SK-N-SH (cell line): Measurements from ENCODE around the gene WNK4. TPM values are rescaled to one million over a fixed set of nuclear protein-coding genes. Genes with fewer than 3 reads are reported as not detected.
A peak's percentile ranks its signal among the peaks of the same experiment; 100 is the strongest.

Source experiments
- CTCF ChIA-PET: fragments of 300-600, 350-600 bp; formaldehyde crosslinking; extraction: SDS; loops from one replicate; lab custom pipeline; 2021; lab: Yijun Ruan, JAX
- POLR2A ChIA-PET: fragments of 350-600 bp; sonication (Branson Sonifier 250); formaldehyde crosslinking; extraction: SDS; loops from one replicate; lab custom pipeline; 2020; ENCODE audit warnings: antibody characterized with exemption, inconsistent platforms; lab: Yijun Ruan, JAX
- DNase-seq: peaks from one replicate; pipeline ENCODE4 v3.0.0; 2012
- H2AFZ ChIP-seq: fragments of 200-600 bp; sonication (generic); 2 replicates; pipeline ENCODE4 v1.8.1; 2016; ENCODE audit warnings: antibody characterized with exemption, mild to moderate bottlenecking, low read depth
- H3F3A ChIP-seq: fragments of 200-600 bp; sonication (generic); replicated peaks from 2 replicates; pipeline ENCODE3; 2016; ENCODE audit warnings: antibody characterized with exemption, mild to moderate bottlenecking; ENCODE audit not compliant: insufficient read depth
- H3K27ac ChIP-seq, 2 experiments: fragments of 200-500 bp in 1 of 2; fragments of 200-600 bp in 1 of 2; sonication (Bioruptor generic) in 1 of 2; sonication (generic), shearing (Covaris generic) in 1 of 2; 2 replicates each; pipeline versions ENCODE4 v1.5.1 to v1.6.1; 2014 to 2016; ENCODE audit warnings: low read depth in 2 of 2, inconsistent platforms in 1 of 2, low read length in 1 of 2, mild to moderate bottlenecking in 1 of 2, mixed read lengths in 1 of 2
- H3K27me3 ChIP-seq: fragments of 200-600 bp; sonication (generic), shearing (Covaris generic); 2 replicates; pipeline ENCODE4 v1.6.1; 2016; ENCODE audit warnings: mixed run types; ENCODE audit not compliant: insufficient read depth
- H3K36me3 ChIP-seq, 2 experiments: fragments of 200-500 bp in 1 of 2; fragments of 200-600 bp in 1 of 2; sonication (Bioruptor generic) in 1 of 2; sonication (generic) in 1 of 2; replicated peaks in 1 of 2; 2 replicates each; pipeline versions ENCODE3 to v1.5.1; 2014 to 2016; ENCODE audit warnings: low read length in 1 of 2, mild to moderate bottlenecking in 1 of 2; ENCODE audit not compliant: insufficient read depth in 2 of 2, control insufficient read depth in 1 of 2
- H3K4me1 ChIP-seq, 2 experiments: fragments of 200-500 bp in 1 of 2; fragments of 200-600 bp in 1 of 2; sonication (Bioruptor generic) in 1 of 2; sonication (generic), shearing (Covaris generic) in 1 of 2; 2 replicates each; pipeline versions ENCODE4 v1.5.1 to v1.6.1; 2014 to 2016; ENCODE audit warnings: low read depth in 1 of 2, low read length in 1 of 2, mixed run types in 1 of 2; ENCODE audit not compliant: insufficient read depth in 2 of 2, control insufficient read depth in 1 of 2
- H3K4me2 ChIP-seq: fragments of 200-600 bp; sonication (generic), shearing (Covaris generic); 2 replicates; pipeline ENCODE4 v1.6.1; 2017; ENCODE audit warnings: mixed run types
- H3K4me3 ChIP-seq, 2 experiments: fragments of 200-500 bp in 1 of 2; fragments of 200-600 bp in 1 of 2; sonication (Bioruptor generic) in 1 of 2; sonication (generic), shearing (Covaris generic) in 1 of 2; 2 replicates each; pipeline versions ENCODE4 v1.5.1 to v1.8.1; 2014 to 2016; ENCODE audit warnings: low read depth in 2 of 2, inconsistent platforms in 1 of 2, low read length in 1 of 2, mild to moderate bottlenecking in 1 of 2, mixed read lengths in 1 of 2, moderate library complexity in 1 of 2
- H3K79me2 ChIP-seq: fragments of 200-600 bp; sonication (generic); 2 replicates; pipeline ENCODE4 v1.8.1; 2017; ENCODE audit warnings: mild to moderate bottlenecking; ENCODE audit not compliant: insufficient read depth
- H3K9ac ChIP-seq: fragments of 200-600 bp; sonication (generic); 2 replicates; pipeline ENCODE4 v1.6.1; 2017; ENCODE audit warnings: mixed run types
- H3K9me2 ChIP-seq: fragments of 200-600 bp; sonication (generic); 2 replicates; pipeline ENCODE4 v1.6.1; 2017; ENCODE audit warnings: mixed run types
- H3K9me3 ChIP-seq: fragments of 200-600 bp; sonication (generic); 2 replicates; pipeline ENCODE4 v1.6.1; 2017; ENCODE audit warnings: mixed run types, mild to moderate bottlenecking, moderate library complexity
- H4K20me1 ChIP-seq: fragments of 200-600 bp; sonication (generic); 2 replicates; pipeline ENCODE4 v1.6.1; 2017; ENCODE audit warnings: mild to moderate bottlenecking, mixed run types; ENCODE audit not compliant: insufficient read depth
- CTCF ChIP-seq: fragments of 200-600 bp; sonication (generic); IDR thresholded peaks from 2 replicates; pipeline ENCODE4 v1.6.1; 2017; ENCODE audit warnings: antibody characterized with exemption, mild to moderate bottlenecking, moderate library complexity
- ELF1 ChIP-seq: IDR thresholded peaks from 2 replicates; pipeline ENCODE4 v1.4.0; 2012
- EP300 ChIP-seq, 2 experiments: IDR thresholded peaks; 2 replicates each; pipeline versions ENCODE4 v1.4.0 to v1.6.1; 2012; ENCODE audit warnings: borderline replicate concordance in 1 of 2, low read depth in 1 of 2, low read length in 1 of 2
- FOSL2 ChIP-seq: IDR thresholded peaks from 2 replicates; pipeline ENCODE4 v1.4.0; 2012; ENCODE audit warnings: low read depth, mild to moderate bottlenecking, moderate library complexity, borderline replicate concordance
- GABPA ChIP-seq: IDR thresholded peaks from 2 replicates; pipeline ENCODE4 v1.4.0; 2012; ENCODE audit warnings: low read depth, mild to moderate bottlenecking
- IRF3 ChIP-seq: fragments of 150-350 bp; IDR thresholded peaks from 2 replicates; pipeline ENCODE4 v1.6.1; 2016; ENCODE audit warnings: mild to moderate bottlenecking, low read depth, low read length
- JUND ChIP-seq: IDR thresholded peaks from 2 replicates; pipeline ENCODE4 v1.4.0; 2012
- MAX ChIP-seq: IDR thresholded peaks from 2 replicates; pipeline ENCODE4 v1.4.0; 2012; ENCODE audit warnings: low read depth
- NFIC ChIP-seq: IDR thresholded peaks from 2 replicates; pipeline ENCODE4 v1.4.0; 2012; ENCODE audit warnings: borderline replicate concordance
- NRF1 ChIP-seq: IDR thresholded peaks from 2 replicates; pipeline ENCODE4 v1.6.1; 2012; ENCODE audit warnings: low read depth, mild to moderate bottlenecking, low read length
- PBX3 ChIP-seq: IDR thresholded peaks from 2 replicates; pipeline ENCODE4; 2012
- RCOR1 ChIP-seq: fragments of 150-350 bp; IDR thresholded peaks from 2 replicates; pipeline ENCODE4 v1.6.1; 2017; ENCODE audit warnings: antibody characterized with exemption, low read length
- SIN3A ChIP-seq: IDR thresholded peaks from 2 replicates; pipeline ENCODE4 v1.6.1; 2012; ENCODE audit warnings: low read depth, mild to moderate bottlenecking, low read length, moderate library complexity, borderline replicate concordance
- SMC3 ChIP-seq: IDR thresholded peaks from 2 replicates; pipeline ENCODE4 v1.6.1; 2012; ENCODE audit warnings: low read depth, low read length, improper control_type of control experiment
- TAF1 ChIP-seq: IDR thresholded peaks from 2 replicates; pipeline ENCODE4 v1.6.1; 2012; ENCODE audit warnings: low read depth, mild to moderate bottlenecking, low read length, moderate library complexity, borderline replicate concordance
- TCF12 ChIP-seq: IDR thresholded peaks from 2 replicates; pipeline ENCODE4 v1.4.0; 2012
- TEAD4 ChIP-seq: IDR thresholded peaks from 2 replicates; pipeline ENCODE4 v1.4.0; 2012; ENCODE audit warnings: mild to moderate bottlenecking, borderline replicate concordance; ENCODE audit not compliant: insufficient read depth
- USF2 ChIP-seq: fragments of 150-350 bp; IDR thresholded peaks from 2 replicates; pipeline ENCODE4 v1.6.1; 2017; ENCODE audit warnings: antibody characterized with exemption, low read length, low read depth, borderline replicate concordance
- WGBS: methylation state at CpG from one replicate; pipeline ENCODE4 v1.1.6; 2017; ENCODE audit warnings: low lambda C conversion rate; 5-methylcytosine and 5-hydroxymethylcytosine counted together
- polyA plus RNA-seq, 3 experiments: library from polyadenylated mRNA; depleted of rRNA; stranded (reverse); fragments of >200 nt; gene quantifications; 2 replicates each; pipeline ENCODE4 v1.2.3, GENCODE V29; 2012

WNK4 gene
- polyA plus RNA-seq, 1 of the 3 experiments (the other 2 are of a cell fraction): 12.5 TPM

- peaks cover 13 to 31% of the 10 kb centered on the region in 2 experiments for H3K36me3 ChIP-seq
- no peaks in the 10 kb centered on the region for H3K27me3 ChIP-seq
- 0 out of 2 replicates have a peak, but pooled peaks cover 8% of the 10 kb centered on the region for H3K79me2 ChIP-seq
- no peaks in the 10 kb centered on the region for H3K9me3 ChIP-seq
- H3K4me1 ChIP-seq: peaks cover 1 to 16% of the 10 kb centered on the region in 2 experiments; a peak in 3 of 4 replicates
- TF ChIP-seq EP300 (IDR thresholded peaks at IDR 0.05; ENCODE audit: borderline replicate concordance in 1 of 2, low read depth in 1 of 2, low read length in 1 of 2) (0 out of 4 replicates have a peak, but pooled peaks of 1 of the 2 experiments have one; percentile 29), JUND (peak; percentile 52; the same call in 1 of the 2 replicates), GABPA (0 out of 2 replicates have a peak, but pooled peaks have one; percentile 12), TCF12 (peak; percentile 83), PBX3 (peak; percentile 49), NFIC (peak; percentile 71), FOSL2 (peak; percentile 62), RCOR1 (no peak), MAX (peak; percentile 56; the same call in 1 of the 2 replicates), TEAD4 (no peak), SIN3A (0 out of 2 replicates have a peak, but pooled peaks have one; percentile 74)
- DNase-seq: no peak
- H3K4me3 ChIP-seq: no peak overlapping the region
- H3K4me2 ChIP-seq: peak overlapping the region; percentile 16; the same call in 1 of the 2 replicates
- H3F3A ChIP-seq: peaks cover 28% of the 10 kb centered on the region
- ChIA-PET CTCF (interaction anchor here (0.6 to 4.8 kb wide), 4 partner anchors 10 to 36 kb away, joined by 3 to 35 read pairs (median 6); partner anchors contain the start of genes BECN1, CNTD1, COA3 and VPS25), POLR2A (no interaction called here)
- 24% methylated on average over 3 of the region's 3 CpGs for WGBS
- no peaks in the 10 kb centered on the region; the same call in 1 of the 2 replicates for H4K20me1 ChIP-seq
- H3K9ac ChIP-seq: no peak overlapping the region
- H3K9me2 ChIP-seq: no peaks in the 10 kb centered on the region
- H2AFZ ChIP-seq: no peak overlapping the region
- peak overlapping the region in 1 of 2 experiments; percentile 36; a peak in 2 of 4 replicates for H3K27ac ChIP-seq
Measured at GRCh38 chr17:42809250-42809649, 28.8 kb downstream of the WNK4 start.

- 25% methylated on average over 8 of the region's 8 CpGs for WGBS
- TF ChIP-seq RCOR1: no peak
- no peak for TF ChIP-seq NRF1
- TF ChIP-seq ELF1: no peak
- no peak for TF ChIP-seq USF2
- no peak; the same call in 1 of the 2 replicates for TF ChIP-seq TAF1
- no peak for TF ChIP-seq IRF3
- TF ChIP-seq TCF12: peak; percentile 55; the same call in 1 of the 2 replicates
- TF ChIP-seq SMC3: no peak
- TF ChIP-seq FOSL2: peak; percentile 71
- no peak for TF ChIP-seq CTCF
- no peak for TF ChIP-seq SIN3A
- peak; percentile 69 for TF ChIP-seq MAX
Measured at GRCh38 chr17:42814633-42815399, 34.4 kb downstream of the WNK4 start.

More at GRCh38 chr17:42814633-42815399, 34.4 kb downstream of the WNK4 start:
- Histone ChIP-seq H3K27me3 (no peaks in the 10 kb centered on the region), H3F3A (peaks cover 62% of the 10 kb centered on the region), H3K79me2 (0 out of 2 replicates have a peak, but pooled peaks cover 8% of the 10 kb centered on the region), H3K4me3 (peak overlapping the region in 1 of 2 experiments; percentile 25; a peak in 1 of 4 replicates), H3K9ac (peak overlapping the region; percentile 45), H2AFZ (peak overlapping the region; percentile 26; the same call in 1 of the 2 replicates), H3K4me2 (peak overlapping the region; percentile 64), H3K27ac (peak overlapping the region; percentile 77 to 84), H4K20me1 (no peaks in the 10 kb centered on the region; the same call in 1 of the 2 replicates), H3K9me3 (no peaks in the 10 kb centered on the region), H3K36me3 (peaks cover 54 to 72% of the 10 kb centered on the region in 2 experiments), H3K9me2 (no peaks in the 10 kb centered on the region), H3K4me1 (peaks cover 6 to 28% of the 10 kb centered on the region in 2 experiments)
- no peak for DNase-seq
- ChIA-PET POLR2A (no interaction called here), CTCF (interaction anchor here (1.1 to 2.1 kb wide), 4 partner anchors 10 to 123 kb away, joined by 4 to 12 read pairs (median 6); partner anchors contain the start of gene BECN1)
